Inflammatory macrophage (primary cell): ENCODE data around the gene CGAS.
"Not testable (repeated sequence)": the region's sequence is repeated elsewhere in the genome, so short reads cannot be mapped to it uniquely, and the experiment has no call there.

ENCODE experiments used
- DNase-seq, 2 donors: peaks; one replicate each; pipeline ENCODE4 v3.0.0-alpha.2; 2020 to 2022
- total RNA-seq, 18 experiments: gene quantifications; one replicate each; lab custom pipeline; 2026; ENCODE audit warnings: mixed read lengths in 6 of 18, inconsistent platforms in 2 of 18; lab: John Stamatoyannopoulos, UW

Gene CGAS
- total RNA-seq = 17.6 to 99.6 (median 27.7) reads per million in 18 experiments

GRCh38 chr6:73452107-73452461 lies at the start of gene CGAS:
Gene CGAS (minus strand): TSS chr6:73452297. CDS start chr6:73452181, 116 bp downstream.
- peak; percentile 92 to 94 for DNase-seq

GRCh38 chr6:73497915-73498314 lies 45.8 kb upstream of the CGAS start:
- DNase-seq = no peak

GRCh38 chr6:73491377-73491776 lies 39.3 kb upstream of the CGAS start:
- no peak for DNase-seq

- DNase-seq = no peak
These were observed 35.4 kb upstream of the CGAS start for GRCh38 chr6:73487473-73487872.

- no peak for DNase-seq
These were observed 32.3 kb upstream of the CGAS start for GRCh38 chr6:73484438-73484837.

GRCh38 chr6:73481969-73482368 lies 29.9 kb upstream of the CGAS start:
- no peak for DNase-seq

GRCh38 chr6:73477407-73477806 lies 25.3 kb upstream of the CGAS start:
- no peak for DNase-seq

GRCh38 chr6:73476723-73477122 lies 24.6 kb upstream of the CGAS start:
- no peak for DNase-seq

GRCh38 chr6:73471686-73472290 lies 19.7 kb upstream of the CGAS start:
- peak in 1 of 2 donors; percentile 24 for DNase-seq

- peak; percentile 94 to 95 for DNase-seq
These were observed 9.6 kb upstream of the CGAS start, which contains the start of gene MTO1 for GRCh38 chr6:73461537-73462350. Gene MTO1 (plus strand): TSS chr6:73461737. CDS start chr6:73461855, 118 bp downstream.

GRCh38 chr6:73460056-73460455 lies 8.0 kb upstream of the CGAS start:
- DNase-seq = no peak

GRCh38 chr6:73459474-73459873 lies 7.4 kb upstream of the CGAS start:
- DNase-seq = not testable (repeated sequence)

- DNase-seq = peak; percentile 71 to 90
These were observed 4.0 kb upstream of the CGAS start for GRCh38 chr6:73455865-73456629.

GRCh38 chr6:73451223-73452106 lies 632 bp downstream of the CGAS start:
- peak; percentile 26 to 41 for DNase-seq

- DNase-seq = no peak
These were observed 8.5 kb downstream of the CGAS start for GRCh38 chr6:73443555-73443954.

- no peak for DNase-seq
These were observed 16.9 kb downstream of the CGAS start for GRCh38 chr6:73435236-73435635.

GRCh38 chr6:73421534-73421933 lies 30.6 kb downstream of the CGAS start:
- no peak for DNase-seq

GRCh38 chr6:73418081-73418741 lies 33.9 kb downstream of the CGAS start:
- no peak for DNase-seq

- no peak for DNase-seq
These were observed 39.0 kb downstream of the CGAS start for GRCh38 chr6:73413102-73413501.

GRCh38 chr6:73409395-73409794 lies 42.7 kb downstream of the CGAS start:
- no peak for DNase-seq

GRCh38 chr6:73400656-73401055 lies 51.4 kb downstream of the CGAS start:
- no peak for DNase-seq

- DNase-seq = no peak
These were observed 56.2 kb downstream of the CGAS start for GRCh38 chr6:73395875-73396274.
